ENCODE results near the gene DDX43.
"Not testable (repeated sequence)": the region's sequence is repeated elsewhere in the genome, so short reads cannot be mapped to it uniquely, and the experiment has no call there.

DDX43 gene

DNA sequence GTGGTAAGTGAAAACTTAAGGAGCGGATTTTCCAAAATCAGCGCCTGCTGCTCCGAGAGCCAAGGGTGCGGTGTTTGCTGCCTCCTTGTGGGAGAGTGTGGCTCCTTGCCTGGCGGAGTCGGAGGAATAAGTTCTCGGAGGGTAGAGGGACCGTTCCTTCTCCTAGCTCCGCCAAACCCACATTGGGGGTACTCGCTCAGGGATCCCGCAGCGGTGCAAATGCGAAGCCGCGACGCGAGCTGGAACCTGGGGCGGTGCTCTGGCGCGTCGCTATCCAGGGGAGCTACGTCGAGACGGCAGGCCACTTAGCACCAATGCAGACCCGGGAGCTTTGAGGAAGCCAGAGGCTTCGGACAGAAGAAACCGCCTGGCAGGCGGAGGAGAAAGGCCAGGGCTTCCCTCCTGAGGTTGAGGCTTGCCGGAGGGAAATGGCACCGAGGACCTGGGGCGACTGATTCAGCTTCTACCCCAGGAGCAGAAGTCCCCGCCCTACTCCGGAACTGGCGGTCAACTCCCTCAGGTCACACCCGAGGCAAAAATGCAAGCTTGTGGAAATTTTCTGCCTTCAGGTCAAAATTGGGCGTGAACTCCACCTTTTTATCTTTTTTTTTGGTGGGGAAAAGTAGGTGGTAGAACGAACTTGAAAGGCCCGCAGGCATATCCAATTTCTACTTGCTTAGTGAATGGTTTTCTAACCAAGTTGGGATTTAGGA lies 5.7 kb upstream of the DDX43 start:
- DNase-seq (ENCODE audit: low read depth in 2 of 2, low spot score in 1 of 2) = peak; percentile 22 to 30

DNA sequence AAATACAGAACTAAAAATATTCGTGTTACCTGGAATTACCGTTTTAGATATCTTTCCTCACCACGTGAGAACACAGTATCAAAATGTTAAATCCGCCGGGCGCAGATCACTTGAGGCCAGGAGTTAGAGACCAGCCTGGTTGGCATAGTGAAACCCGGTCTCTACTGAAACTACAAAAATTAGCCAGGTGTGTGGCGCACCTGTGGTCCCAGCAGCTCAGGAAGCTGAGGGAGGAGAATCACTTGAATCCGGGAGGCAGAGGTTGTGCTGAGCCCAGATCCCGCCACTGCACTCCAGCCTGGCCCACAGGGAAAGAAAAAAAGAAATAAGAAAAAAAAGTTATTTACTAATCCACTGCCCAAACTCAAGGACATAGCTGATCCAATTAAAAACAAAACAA lies 4.8 kb upstream of the DDX43 start:
- DNase-seq (ENCODE audit: low read depth in 2 of 2, low spot score in 1 of 2) = no peak

DNA sequence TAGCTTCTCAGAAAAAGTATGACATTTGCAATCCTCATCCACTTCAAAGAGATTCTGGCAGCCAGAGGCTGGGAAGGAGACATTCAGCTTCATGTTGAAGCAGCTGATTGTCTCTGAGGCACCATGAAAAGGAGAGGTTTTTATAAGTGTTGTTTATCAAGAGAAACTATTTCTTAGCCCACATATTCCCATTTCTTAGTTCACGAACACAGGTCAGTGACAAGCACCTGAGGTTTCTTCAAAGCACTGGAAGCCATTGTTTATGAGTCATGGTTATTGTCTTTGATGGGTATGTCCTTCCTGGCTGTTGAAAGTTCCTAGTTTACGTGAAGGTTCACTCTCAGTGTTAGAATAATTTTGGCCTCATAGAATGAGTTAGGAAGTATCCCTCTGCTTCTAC lies 3.0 kb upstream of the DDX43 start:
- DNase-seq (ENCODE audit: low read depth in 2 of 2, low spot score in 1 of 2) = no peak

DNA sequence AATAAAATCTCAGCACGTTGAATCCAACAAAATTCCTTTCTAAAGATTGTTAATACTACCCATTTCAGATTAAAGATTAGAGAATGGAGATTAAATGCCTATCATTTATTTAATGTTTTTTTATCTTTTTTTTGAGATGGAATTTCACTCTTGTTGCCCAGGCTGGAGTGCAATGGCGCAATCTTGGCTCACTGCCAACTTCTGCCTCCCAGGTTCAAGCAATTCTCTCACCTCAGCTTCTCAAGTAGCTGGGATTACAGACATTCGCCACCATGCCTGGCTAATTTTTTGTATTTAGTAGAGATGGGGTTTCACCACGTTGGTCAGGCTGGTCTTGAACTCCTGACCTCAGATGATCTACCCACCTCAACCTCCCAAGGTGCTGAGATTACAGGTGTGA lies 2.4 kb upstream of the DDX43 start:
- not testable (repeated sequence) for DNase-seq (ENCODE audit: low read depth in 2 of 2, low spot score in 1 of 2)

DNA sequence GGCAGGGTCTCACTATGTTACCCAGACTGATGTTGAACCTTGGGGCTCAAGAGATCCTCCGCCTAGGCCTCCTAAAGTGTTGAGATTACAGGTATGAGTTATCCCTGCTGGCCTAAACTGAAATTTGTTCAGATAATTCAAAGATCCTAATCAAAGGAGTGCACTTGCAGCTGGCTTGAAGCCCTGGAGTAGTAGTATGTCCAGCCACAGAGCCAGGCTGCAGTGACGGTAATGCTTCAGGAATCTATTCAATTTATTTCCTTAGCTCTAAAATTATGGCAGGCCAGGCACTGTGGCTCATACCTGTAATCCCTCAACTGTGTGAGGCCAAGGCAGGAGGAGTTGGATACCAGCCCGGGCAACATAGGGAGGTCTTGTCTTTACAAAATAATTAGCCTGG lies 1.4 kb upstream of the DDX43 start:
- DNase-seq (ENCODE audit: low read depth in 2 of 2, low spot score in 1 of 2) = no peak

DNA sequence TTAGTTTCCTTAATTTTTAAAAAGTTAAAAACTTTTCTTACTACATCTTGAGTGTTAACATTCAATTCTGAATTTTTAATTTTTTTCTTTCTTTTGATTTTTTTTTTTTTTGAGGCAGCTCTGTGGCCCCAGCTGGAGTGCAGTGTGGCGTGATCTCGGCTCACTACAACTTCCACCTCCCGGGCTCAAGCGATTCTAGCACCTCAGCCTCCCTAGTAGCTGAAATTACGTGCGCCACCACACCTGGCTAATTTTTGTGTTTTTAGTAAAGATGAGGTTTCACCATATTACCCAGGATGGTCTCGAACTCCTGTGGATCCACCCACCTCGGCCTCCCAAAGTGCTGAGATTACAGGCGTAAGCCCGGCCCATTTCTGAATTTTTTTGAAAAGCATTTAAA lies 1.2 kb downstream of the DDX43 start:
- DNase-seq (ENCODE audit: low read depth in 2 of 2, low spot score in 1 of 2) = no peak

DNA sequence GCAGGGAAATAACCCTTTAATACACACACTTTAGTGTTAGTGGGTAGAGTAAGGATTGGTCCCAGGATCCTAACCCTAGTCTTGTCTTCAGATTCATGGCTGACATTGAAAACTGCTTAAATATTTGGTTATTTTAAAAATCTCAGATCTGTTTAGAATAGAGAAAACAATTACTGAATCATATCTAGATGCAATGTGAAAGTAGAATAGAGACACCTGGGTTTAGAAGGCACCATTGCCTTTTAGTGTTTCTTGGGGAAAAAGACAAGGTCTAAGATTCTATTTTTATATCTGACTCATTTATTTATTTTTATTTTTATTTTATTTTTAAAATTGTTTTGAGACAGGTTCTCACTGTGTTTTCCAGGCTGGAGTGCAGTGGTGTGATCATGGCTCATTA lies 6.0 kb downstream of the DDX43 start:
- no peak for DNase-seq (ENCODE audit: low read depth in 2 of 2, low spot score in 1 of 2)

DNA sequence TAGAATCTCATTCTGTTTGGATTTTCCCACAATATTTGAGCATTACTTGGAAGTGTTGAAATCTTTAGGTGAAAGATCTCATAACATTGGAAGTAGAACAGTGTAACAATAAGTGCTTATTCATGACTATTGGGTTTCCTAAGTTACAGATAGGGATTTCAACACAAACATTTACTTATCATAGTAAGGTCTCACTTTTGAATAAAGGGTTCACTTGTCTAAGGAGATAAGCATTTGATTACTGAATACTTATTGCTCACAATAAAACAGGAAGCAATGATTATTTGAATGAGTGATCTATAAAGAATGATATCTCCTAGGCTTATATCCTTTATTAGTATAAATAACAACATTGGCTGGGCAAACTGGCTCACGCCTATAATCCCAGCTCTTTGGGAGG lies 14.8 kb downstream of the DDX43 start:
- no peak for DNase-seq (ENCODE audit: low read depth in 2 of 2, low spot score in 1 of 2)

DNA sequence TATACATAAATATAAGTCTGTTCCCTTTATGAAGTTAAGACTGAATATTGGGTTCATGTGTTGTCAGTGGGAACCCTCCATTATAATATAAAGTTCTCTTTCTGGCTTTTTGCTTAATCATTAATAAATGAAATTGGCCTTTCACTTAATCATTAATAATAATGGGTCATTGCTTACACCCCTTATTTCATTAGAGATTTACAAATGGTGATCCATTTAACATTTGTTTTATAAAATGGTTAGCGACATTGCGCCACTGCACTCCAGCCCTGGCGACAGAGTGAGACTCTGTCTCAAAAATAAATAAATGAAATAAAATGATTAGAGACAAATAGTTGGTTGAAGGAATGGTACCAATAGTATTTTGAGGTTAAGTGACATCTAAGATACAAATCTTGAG lies 18.5 kb downstream of the DDX43 start:
- DNase-seq (ENCODE audit: low read depth in 2 of 2, low spot score in 1 of 2) = no peak

DNA sequence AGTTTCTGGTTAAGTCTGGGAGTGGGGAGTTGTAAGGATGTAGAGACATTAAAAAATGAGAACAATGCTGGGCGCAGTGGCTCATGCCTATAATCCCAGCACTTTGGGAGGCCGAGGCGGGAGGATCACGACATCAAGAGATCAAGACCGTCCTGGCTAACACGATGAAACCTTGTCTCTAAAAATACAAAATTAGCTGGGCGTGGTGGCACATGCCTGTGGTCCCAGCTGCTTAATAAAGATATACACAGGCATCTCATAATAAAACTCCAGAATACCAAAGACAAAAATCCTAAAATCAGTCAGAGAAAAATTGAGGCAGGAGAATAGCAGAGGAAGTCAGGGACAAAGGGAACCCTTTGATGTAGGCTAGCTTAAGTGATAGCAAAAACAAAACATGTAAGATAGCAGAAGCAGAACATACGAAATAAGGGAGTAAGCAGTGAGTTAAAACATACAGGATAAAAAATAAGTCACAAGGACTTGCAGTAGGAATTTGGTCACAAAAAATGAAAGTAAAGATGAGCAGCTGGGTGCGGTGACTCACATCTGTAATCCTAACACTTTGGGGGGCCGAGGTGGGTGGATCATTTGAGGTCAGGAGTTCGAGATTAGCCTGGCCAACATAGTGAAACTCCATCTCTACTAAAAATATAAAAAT lies 23.6 kb downstream of the DDX43 start:
- no peak for DNase-seq (ENCODE audit: low read depth in 2 of 2, low spot score in 1 of 2)

DNA sequence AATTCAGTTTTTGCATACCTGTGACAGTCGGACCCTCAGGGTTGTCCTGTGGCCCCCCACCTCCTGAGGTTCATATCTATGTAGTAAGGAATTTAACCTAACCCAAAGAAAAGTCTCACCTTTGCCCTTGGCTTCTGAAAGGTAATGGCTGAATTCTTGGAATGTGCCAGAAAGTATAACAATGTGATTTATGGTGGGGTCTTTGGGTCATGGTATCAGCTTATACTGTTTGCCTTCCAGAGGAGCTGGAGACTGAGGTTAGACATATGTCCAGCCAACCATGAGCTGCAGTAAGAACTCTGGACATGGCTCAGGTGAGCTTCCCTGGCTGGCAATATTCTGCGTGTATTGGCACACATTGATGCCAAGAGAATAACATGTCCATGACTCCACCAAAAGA lies 26.9 kb downstream of the DDX43 start:
- DNase-seq (ENCODE audit: low read depth in 2 of 2, low spot score in 1 of 2) = no peak

DNA sequence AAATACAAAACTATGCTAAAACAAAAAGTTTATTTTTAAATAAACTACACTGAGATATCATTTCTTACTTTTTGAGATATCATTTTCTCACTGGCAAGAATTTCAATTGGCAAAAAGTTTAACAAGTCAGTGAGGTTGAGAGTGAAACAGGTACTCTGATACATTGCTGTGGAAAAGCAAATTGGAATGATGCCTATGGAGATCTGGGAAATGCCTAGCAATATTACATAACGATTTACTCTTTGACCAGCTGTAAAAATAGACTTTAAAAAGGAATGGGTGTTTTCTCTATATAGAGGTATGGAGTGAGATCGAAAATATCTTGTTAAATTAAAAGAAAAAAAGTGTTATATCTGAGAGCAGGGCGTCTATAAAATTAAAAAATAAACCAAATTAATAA lies 40.6 kb downstream of the DDX43 start:
- DNase-seq (ENCODE audit: low read depth in 2 of 2, low spot score in 1 of 2) = no peak

DNA sequence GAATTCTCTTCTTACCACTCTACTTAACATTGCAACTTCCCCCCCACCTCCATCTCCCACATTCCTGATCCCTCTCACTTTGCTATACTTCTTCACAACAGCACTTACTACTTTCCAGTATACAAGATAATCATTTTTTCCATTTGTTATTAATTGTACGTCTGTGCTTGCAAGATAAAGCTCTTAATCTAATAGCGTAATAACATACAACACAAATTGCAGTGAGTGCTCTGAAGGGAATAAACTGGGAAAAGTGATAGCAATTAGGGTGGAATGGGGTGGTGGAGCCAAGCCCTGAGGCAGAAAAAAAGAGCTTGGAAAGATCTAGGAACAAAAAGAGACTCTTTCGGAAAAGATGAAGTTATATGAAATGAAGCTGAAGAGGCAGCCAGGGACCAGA lies 48.9 kb downstream of the DDX43 start:
- DNase-seq (ENCODE audit: low read depth in 2 of 2, low spot score in 1 of 2) = no peak

DNA sequence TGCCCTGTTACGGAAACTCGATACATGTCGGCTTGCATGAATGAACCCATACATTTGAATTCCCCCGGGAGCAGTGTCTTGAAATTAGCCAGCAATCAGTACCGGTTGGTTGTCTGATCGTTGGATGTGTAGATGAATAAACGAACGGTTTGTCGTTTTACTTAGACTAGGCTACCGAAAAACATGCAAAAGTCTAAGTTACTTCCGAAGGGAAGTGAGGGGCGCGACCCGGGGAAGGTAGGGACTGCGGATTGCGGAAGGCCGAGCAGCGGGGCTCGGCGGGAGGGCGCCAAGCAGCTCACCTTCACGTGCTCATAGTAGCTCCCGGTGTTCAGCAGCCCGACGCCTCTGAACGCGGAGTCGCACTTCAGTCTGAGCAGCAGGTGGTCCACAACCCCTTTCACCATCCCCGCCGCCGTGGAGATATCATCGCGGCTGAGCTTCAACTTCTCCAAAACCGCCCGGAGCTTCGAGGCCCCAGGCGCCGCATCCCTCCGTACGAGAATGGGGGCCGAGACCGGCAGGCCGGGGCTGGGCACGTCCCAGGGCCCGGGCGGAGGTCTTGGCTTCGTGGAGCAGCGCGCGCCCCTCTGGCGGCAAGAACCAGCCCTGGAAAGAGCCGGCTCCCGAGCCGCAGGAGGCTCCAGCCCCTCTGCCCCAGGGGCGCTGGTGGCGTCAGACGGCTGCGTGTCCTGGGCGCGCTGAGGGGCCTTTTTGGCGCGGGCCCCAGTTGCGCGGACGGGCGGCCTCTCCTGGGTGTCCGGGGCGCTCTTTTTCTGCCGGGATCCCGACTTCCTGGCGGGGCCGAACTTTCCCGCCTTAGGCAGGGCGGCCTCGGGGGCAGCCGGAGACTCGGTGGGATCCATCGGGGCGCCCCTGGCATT lies 56.8 kb downstream of the DDX43 start:
- peak in 1 of 2 donors; percentile 5 for DNase-seq (ENCODE audit: low read depth in 2 of 2, low spot score in 1 of 2)

DNA sequence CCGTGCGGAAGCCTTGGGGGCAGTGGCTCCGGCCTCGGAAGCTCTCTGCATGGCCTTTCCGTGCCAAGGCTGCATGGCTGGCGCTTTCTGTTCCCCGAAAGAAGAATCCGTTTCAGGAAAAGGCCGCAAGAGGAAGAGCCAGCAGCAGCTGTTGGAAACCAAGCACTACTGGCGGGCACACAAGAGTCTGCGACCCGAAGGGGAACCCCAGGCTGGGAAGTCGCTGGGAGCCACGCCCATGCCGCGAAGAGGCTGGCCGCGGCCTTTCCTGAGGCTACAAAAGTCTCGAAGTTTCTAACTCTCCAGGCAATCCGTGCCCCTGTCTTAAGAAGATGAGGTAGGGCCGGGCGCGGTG lies 57.5 kb downstream of the DDX43 start, which contains the start of gene CGAS:
Gene CGAS, minus strand, starts transcription at position 191 of the 355 bp plus-strand sequence. Its CDS starts 116 bp downstream, at position 75.
- DNase-seq (ENCODE audit: low read depth in 2 of 2, low spot score in 1 of 2) = peak in 1 of 2 donors; percentile 58

DNA sequence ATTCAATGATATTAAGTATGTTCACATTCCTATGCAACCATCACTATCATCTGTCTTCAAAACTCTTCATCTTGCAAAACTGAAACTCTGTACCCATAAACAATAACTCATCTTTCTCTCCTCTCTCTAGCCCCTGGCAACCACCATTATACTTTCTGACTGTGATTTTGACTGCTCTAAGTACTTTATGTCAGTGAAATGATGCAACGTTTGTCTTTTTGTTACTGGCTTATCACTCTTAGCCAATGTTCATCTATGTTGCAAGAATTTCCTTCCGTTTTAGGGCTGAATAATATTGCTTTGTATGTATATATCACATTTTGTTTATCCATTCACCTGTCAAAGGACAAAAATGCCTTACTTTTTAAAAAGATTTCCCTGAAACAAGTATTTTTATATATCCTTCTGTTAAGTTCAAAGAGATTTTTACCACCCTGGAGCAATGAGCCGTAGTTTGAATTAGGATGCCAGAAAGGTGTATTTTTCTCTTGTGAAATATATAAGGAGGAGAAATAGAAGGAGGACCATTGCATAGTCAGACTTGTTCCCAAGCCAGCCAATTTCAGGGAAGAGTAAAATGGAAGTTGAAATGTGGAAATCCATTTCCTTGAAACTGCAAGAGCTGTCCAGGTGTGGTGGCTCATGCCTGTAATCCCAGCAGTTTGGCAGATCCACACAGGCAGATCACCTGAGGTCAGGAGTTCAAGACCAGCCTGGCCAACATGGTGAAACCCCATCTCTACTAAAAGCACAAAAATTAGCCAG lies 61.4 kb downstream of the DDX43 start:
- DNase-seq (ENCODE audit: low read depth in 2 of 2, low spot score in 1 of 2) = no peak

DNA sequence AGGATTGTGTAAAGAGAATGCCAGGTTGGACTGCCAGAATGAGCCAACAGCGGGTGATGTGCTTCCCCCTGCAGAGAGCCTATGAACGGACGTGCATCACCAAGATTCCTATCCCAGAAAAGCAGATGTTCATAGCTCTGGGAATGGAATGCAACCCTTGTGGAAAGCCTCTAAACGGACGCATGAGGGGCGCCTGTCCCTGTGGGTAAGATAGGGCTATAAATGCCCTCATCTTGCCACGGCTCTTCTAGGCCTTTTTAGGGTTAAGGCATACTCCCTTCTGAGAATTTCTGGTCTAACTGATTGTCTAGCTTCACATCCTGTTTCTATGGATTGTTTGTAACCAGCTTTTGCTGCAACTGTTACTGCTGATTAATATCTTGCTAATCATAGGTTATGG lies 64.8 kb downstream of the DDX43 start:
- DNase-seq (ENCODE audit: low read depth in 2 of 2, low spot score in 1 of 2) = not testable (repeated sequence)

DNA sequence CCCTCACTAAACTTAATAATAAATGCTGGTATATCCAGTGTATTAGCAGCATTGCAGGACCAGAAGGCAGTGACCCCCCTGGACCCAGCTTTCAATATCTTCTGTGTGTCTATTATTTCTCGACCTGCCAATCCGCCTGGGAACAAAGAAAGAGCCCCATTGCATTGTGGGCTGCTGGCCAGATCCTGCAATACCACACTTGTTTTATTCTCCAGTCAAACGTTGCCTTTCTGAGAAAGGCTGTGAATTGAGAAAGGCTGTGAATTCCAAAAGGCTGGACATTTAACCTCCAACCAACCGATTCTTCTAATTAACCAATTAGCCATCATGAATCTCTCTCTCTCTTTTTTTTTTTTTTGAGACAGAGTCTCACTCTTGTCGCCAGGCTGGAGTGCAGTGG lies 65.4 kb downstream of the DDX43 start:
- no peak for DNase-seq (ENCODE audit: low read depth in 2 of 2, low spot score in 1 of 2)

DNA sequence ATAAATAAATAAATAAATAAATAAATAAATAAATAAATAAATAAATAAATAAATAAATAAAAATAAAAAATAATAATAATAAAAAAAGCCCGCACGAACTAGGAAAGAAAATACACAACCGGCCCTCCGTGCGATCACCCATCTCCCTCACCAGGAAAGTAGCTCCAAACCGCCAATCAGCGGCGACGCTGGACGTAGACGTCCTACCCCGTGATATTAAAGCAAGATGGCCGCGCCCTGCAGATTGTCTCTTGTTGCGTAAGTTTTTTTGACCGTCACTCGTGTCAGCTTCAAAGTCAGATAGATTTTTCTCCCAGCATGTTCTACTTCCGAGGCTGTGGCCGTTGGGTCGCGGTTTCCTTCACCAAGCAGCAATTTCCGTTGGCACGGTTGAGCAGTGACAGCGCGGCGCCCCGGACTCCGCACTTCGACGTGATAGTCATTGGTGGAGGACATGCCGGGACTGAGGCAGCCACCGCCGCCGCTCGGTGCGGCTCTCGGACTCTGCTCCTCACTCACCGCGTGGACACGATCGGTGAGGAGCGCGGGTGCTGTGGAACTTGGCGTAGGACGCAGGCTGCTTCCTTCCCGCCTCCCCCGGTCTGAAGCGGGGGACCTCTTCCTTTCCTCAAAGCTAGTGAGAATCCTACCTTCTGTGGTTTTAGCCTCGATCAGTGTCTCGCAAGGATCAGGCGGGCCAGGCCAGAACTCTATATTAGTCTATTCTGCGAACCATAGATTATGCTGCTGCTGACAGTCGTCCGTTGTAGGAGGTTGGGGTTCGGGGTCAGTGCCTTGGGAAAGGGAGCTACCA lies 67.1 kb downstream of the DDX43 start, which contains the start of gene MTO1:
Gene MTO1, plus strand, starts transcription at position 201 of the 814 bp plus-strand sequence. Its CDS starts 118 bp downstream, at position 319.
- peak; percentile 59 to 65 for DNase-seq (ENCODE audit: low read depth in 2 of 2, low spot score in 1 of 2)
